GM12891 (cell line): ENCODE measurements around the gene SETD5.

Source experiments
- DNase-seq: peaks from one replicate; pipeline ENCODE4 v3.0.0; 2011; ENCODE audit warnings: low spot score; ENCODE audit not compliant: insufficient read length
- FAIRE-seq: peaks from 2 replicates; lab custom pipeline; 2011; peaks lifted over from hg19 to GRCh38; lab: Jason Lieb, UNC
- PAX5 ChIP-seq: IDR thresholded peaks from 2 replicates; pipeline ENCODE4 v1.6.1; 2011; ENCODE audit warnings: low read length, moderate library complexity, mild to moderate bottlenecking; ENCODE audit not compliant: insufficient read depth, severe bottlenecking
- POLR2A ChIP-seq: IDR thresholded peaks from 2 replicates; pipeline ENCODE4 v1.6.1; 2011; ENCODE audit warnings: low read depth, low read length, control low read depth
- POLR2AphosphoS5 ChIP-seq: IDR thresholded peaks from 2 replicates; pipeline ENCODE4 v1.6.1; 2011; ENCODE audit warnings: low read depth, low read length, control low read depth
- POU2F2 ChIP-seq: IDR thresholded peaks from 2 replicates; pipeline ENCODE4 v1.6.1; 2011; ENCODE audit warnings: low read depth, mild to moderate bottlenecking, control low read depth, low read length, moderate library complexity
- SPI1 ChIP-seq: IDR thresholded peaks from 2 replicates; pipeline ENCODE4 v1.6.1; 2011; ENCODE audit warnings: low read depth, low read length, control low read depth
- TAF1 ChIP-seq: IDR thresholded peaks from 2 replicates; pipeline ENCODE4 v1.6.1; 2011; ENCODE audit warnings: low read depth, low read length, control low read depth

Gene SETD5

DNA sequence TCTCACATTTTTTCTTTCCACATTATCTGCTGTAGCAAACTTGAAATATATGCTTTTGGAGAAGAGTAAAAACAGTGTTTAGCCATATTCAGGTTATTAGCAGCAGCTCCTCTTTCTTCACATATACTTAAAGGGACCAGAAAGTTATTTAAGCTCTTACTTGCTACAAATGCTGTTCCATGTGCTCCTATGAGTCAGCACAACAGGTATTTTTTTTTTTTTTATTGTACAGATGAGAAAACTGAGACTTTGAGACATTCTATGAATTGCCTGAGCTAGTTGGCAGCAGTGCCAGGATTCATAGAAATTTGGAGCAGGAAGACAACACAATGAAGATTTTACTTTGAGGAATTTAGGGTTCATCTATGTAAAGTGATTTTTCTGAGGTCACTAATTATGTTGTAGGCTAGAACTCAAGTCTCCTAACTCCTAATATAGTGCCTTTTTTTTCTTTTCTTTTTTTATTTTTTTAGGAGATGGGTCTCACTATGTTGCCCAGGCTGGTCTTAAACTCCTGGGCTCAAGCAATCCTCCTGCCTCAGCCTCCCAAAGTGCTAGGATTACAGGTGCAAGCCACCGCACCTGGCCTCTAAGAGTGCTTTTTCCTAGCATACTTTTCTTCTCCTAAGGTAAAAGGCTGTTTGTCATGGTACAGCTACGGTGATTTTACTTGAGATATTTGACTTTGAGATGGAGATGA, 23.6 kb downstream of the SETD5 start:
- DNase-seq (no peak), FAIRE-seq (no peak)
- no peak for TF ChIP-seq POLR2AphosphoS5
- no peak for TF ChIP-seq TAF1
- no peak for TF ChIP-seq POLR2A

DNA sequence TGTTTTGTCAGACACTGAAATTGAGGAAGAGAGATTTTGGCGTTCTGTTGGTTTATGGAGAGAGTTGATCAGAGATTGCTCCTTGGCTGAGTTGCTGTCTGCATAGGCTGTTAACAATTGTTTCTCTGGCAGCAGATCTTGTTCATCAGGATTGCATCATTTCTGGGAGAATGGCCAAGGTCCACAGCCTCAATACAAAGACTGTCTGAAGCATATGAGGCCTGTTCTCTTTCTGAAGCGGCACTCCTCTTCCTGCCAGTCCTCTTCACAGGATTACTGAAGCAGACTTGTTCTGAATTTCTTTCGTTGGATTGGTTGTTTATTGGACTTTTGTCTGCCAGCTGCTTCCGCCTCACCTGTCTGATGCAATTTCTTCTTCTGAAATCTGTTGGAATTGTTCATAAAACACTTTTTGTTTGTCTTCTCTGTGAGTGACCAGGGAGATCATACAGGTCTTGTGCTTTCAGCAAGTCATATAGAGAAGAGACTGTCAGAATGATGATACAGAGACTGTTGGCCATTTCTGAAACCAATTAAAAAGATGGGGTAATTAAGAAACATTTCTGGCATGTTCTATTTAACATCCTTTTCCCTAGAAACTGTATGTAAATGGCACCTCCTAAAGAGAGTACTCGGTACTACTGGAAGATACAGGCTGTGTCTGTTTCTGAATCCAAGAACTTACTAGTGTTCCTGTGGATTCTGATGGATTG, 25.5 kb downstream of the SETD5 start:
- TF ChIP-seq SPI1 = peak; percentile 48
- TF ChIP-seq POLR2AphosphoS5 = no peak

DNA sequence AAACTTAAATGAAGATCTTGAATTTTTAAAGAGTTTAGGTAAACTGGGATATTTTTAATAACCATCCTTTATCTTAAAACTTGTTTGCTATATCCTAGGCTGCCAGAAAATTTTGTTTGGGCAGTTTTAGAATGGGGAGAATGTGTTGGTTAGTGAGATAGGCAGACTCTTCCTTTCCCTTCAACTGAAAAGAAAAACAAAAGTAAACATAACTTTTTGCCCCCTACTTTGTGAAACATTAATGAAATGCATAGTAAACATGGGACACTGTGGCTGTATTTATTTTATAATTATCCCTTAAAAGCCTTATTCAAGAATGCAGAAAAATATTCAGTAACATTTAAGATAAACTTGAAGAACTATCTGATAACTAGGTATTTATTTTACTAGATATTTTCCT, 31.0 kb downstream of the SETD5 start:
- TF ChIP-seq TAF1 (no peak), POLR2AphosphoS5 (no peak), SPI1 (no peak), POU2F2 (no peak), POLR2A (no peak), PAX5 (no peak)
- DNase-seq (no peak), FAIRE-seq (no peak)

More for the DNA sequence above, 25.5 kb downstream of the SETD5 start:
- DNase-seq = no peak
- no peak for FAIRE-seq

GRCh38 chr3:9430733-9431132, 33.3 kb downstream of the SETD5 start:
- TF ChIP-seq POLR2AphosphoS5 (no peak), TAF1 (no peak), POU2F2 (no peak), SPI1 (no peak), PAX5 (no peak), POLR2A (no peak)
- no peak for FAIRE-seq
- no peak for DNase-seq

GRCh38 chr3:9433627-9434521, 36.5 kb downstream of the SETD5 start:
- FAIRE-seq (no peak), DNase-seq (no peak)
- TF ChIP-seq SPI1 = no peak
- no peak for TF ChIP-seq PAX5
- TF ChIP-seq POU2F2 = no peak
- TF ChIP-seq POLR2AphosphoS5 = no peak

- TF ChIP-seq TAF1 (no peak), POU2F2 (no peak), SPI1 (no peak), POLR2A (no peak), POLR2AphosphoS5 (no peak), PAX5 (no peak)
- DNase-seq = no peak
- FAIRE-seq = no peak
Measured at GRCh38 chr3:9435316-9435715, 37.9 kb downstream of the SETD5 start.

GRCh38 chr3:9439331-9439730, 41.9 kb downstream of the SETD5 start:
- TF ChIP-seq POU2F2 = no peak
- no peak for TF ChIP-seq TAF1
- no peak for TF ChIP-seq PAX5
- no peak for TF ChIP-seq POLR2AphosphoS5
- TF ChIP-seq SPI1 = no peak
- TF ChIP-seq POLR2A = no peak
- DNase-seq (no peak), FAIRE-seq (no peak)

- no peak for DNase-seq
- FAIRE-seq = no peak
- TF ChIP-seq PAX5 = no peak
- no peak for TF ChIP-seq POLR2AphosphoS5
- TF ChIP-seq TAF1 = no peak
- TF ChIP-seq POLR2A = no peak
- TF ChIP-seq POU2F2 = no peak
- TF ChIP-seq SPI1 = no peak
Measured at GRCh38 chr3:9441501-9442221, 44.2 kb downstream of the SETD5 start.

GRCh38 chr3:9448071-9448470, 50.7 kb downstream of the SETD5 start:
- TF ChIP-seq POU2F2 (no peak), PAX5 (no peak), POLR2AphosphoS5 (no peak), SPI1 (no peak), TAF1 (no peak), POLR2A (no peak)
- no peak for FAIRE-seq
- DNase-seq = no peak
